Caco-2 (cell line): Measurements from ENCODE around the gene SNX1. TPM values are rescaled to one million over a fixed set of nuclear protein-coding genes. Genes with fewer than 3 reads are reported as not detected.

Experiments used
- BruUV-seq: library from RNA; stranded (reverse); fragments of 400-500 nt; replicated peaks from 2 replicates; lab custom pipeline; 2021; lab: Mats Ljungman, UMichigan
- CTCF ChIA-PET: fragments of 300-600 bp; sonication (Branson Sonifier 250); formaldehyde crosslinking; loops from one replicate; lab custom pipeline; 2022; ENCODE audit warnings: antibody characterized with exemption; lab: Charles Lee
- POLR2A ChIA-PET: fragments of 300-600 bp; sonication (Branson Sonifier 250); formaldehyde crosslinking; loops from one replicate; lab custom pipeline; 2022; ENCODE audit warnings: antibody characterized with exemption; lab: Charles Lee
- DNase-seq, 2 experiments: peaks; one replicate each; pipeline versions ENCODE4 v3.0.0 to v3.0.0-alpha.2; 2020 to 2022
- H3K27me3 ChIP-seq: replicated peaks from 2 replicates; pipeline ENCODE4 v1.6.0; 2011; ENCODE audit warnings: low read length; ENCODE audit not compliant: control insufficient read depth, insufficient read depth
- H3K36me3 ChIP-seq: 2 replicates; pipeline ENCODE4 v1.5.1; 2011; ENCODE audit warnings: low read length; ENCODE audit not compliant: control insufficient read depth, insufficient read depth
- H3K4me1 ChIP-seq: fragments of 250-450 bp; sonication (Bioruptor Pico); 2 replicates; pipeline ENCODE4 v1.5.1; 2020; ENCODE audit warnings: mild to moderate bottlenecking
- H3K4me3 ChIP-seq: 2 replicates; pipeline ENCODE4 v1.5.1; 2011; ENCODE audit warnings: low read depth, mild to moderate bottlenecking, control low read depth, low read length
- H3K9me3 ChIP-seq: fragments of 250-450 bp; sonication (Bioruptor Pico); 2 replicates; pipeline ENCODE4 v1.5.1; 2020; ENCODE audit warnings: mild to moderate bottlenecking, moderate library complexity
- H3K27ac Mint-ChIP-seq: one replicate; pipeline ENCODE4 v1.8.0; 2022; ENCODE audit warnings: mixed read lengths; ENCODE audit not compliant: unreplicated experiment
- H3K27me3 Mint-ChIP-seq: one replicate; pipeline ENCODE4 v1.8.0; 2022; ENCODE audit warnings: mixed read lengths; ENCODE audit not compliant: insufficient read depth, unreplicated experiment
- H3K36me3 Mint-ChIP-seq: one replicate; pipeline ENCODE4 v1.8.0; 2022; ENCODE audit warnings: mild to moderate bottlenecking, mixed read lengths; ENCODE audit not compliant: insufficient read depth, unreplicated experiment
- H3K4me1 Mint-ChIP-seq: one replicate; pipeline ENCODE4 v1.8.0; 2022; ENCODE audit warnings: low read depth, mixed read lengths; ENCODE audit not compliant: unreplicated experiment
- H3K4me3 Mint-ChIP-seq: one replicate; pipeline ENCODE4 v1.8.0; 2022; ENCODE audit warnings: mild to moderate bottlenecking, moderate library complexity, mixed read lengths; ENCODE audit not compliant: unreplicated experiment
- H3K9me3 Mint-ChIP-seq: one replicate; pipeline ENCODE4 v1.8.0; 2022; ENCODE audit warnings: mixed read lengths; ENCODE audit not compliant: unreplicated experiment
- CTCF ChIP-seq, 2 experiments: fragments of 200-600 bp in 1 of 2; IDR thresholded peaks; 1 replicate in 1 of 2; 2 replicates in 1 of 2; pipeline versions ENCODE4 v1.5.1 to v1.8.0; 2011 to 2022; ENCODE audit warnings: antibody characterized with exemption in 1 of 2, control low read depth in 1 of 2, inconsistent platforms in 1 of 2, low read depth in 1 of 2, low read length in 1 of 2, mild to moderate bottlenecking in 1 of 2, moderate library complexity in 1 of 2; ENCODE audit not compliant: insufficient read depth in 1 of 2, severe bottlenecking in 1 of 2, unreplicated experiment in 1 of 2
- intact Hi-C: fragments of 100-400 bp; cut with micrococcal nuclease; formaldehyde crosslinking; loops from one replicate; pipeline ENCODE4 v1.10.0; 2022; ENCODE audit not compliant: unreplicated experiment
- total RNA-seq: library from RNA; stranded (reverse); gene quantifications from 2 replicates; pipeline ENCODE4 v1.2.3, GENCODE V29; 2022

The SNX1 gene
- total RNA-seq, 1 experiment from 2014 or later, result 75.7 TPM

GRCh38 chr15:64146520-64146884 lies 50.7 kb downstream of the SNX1 start:
- H3K9me3 ChIP-seq, result no peaks in the 10 kb centered on the region
- no TSS peak for BruUV-seq
- H3K36me3 ChIP-seq, result no peaks in the 10 kb centered on the region
- no peaks in the 10 kb centered on the region for H3K4me1 Mint-ChIP-seq
- CTCF ChIA-PET, result no interaction called here
- H3K27me3 ChIP-seq, result no peaks in the 10 kb centered on the region
- peaks cover 5% of the 10 kb centered on the region; the same call in 1 of the 2 replicates for H3K4me1 ChIP-seq
- no peak overlapping the region for H3K4me3 Mint-ChIP-seq
- H3K36me3 Mint-ChIP-seq, result peaks cover 26% of the 10 kb centered on the region
- no peaks in the 10 kb centered on the region for H3K27me3 Mint-ChIP-seq
- POLR2A ChIA-PET, result no interaction called here
- TF ChIP-seq CTCF (IDR thresholded peaks at IDR 0.05; ENCODE audit: insufficient read depth in 1 of 2, low read depth in 1 of 2, low read length in 1 of 2, severe bottlenecking in 1 of 2, unreplicated experiment in 1 of 2), result no peak
- H3K4me3 ChIP-seq, result no peak overlapping the region
- H3K9me3 Mint-ChIP-seq, result no peaks in the 10 kb centered on the region
- H3K27ac Mint-ChIP-seq, result no peak overlapping the region
- no peak for DNase-seq
- intact Hi-C loops, result no loop called here

- no peak overlapping the region for H3K27ac Mint-ChIP-seq
Measured at GRCh38 chr15:64146885-64147681, 51.3 kb downstream of the SNX1 start.

DNA sequence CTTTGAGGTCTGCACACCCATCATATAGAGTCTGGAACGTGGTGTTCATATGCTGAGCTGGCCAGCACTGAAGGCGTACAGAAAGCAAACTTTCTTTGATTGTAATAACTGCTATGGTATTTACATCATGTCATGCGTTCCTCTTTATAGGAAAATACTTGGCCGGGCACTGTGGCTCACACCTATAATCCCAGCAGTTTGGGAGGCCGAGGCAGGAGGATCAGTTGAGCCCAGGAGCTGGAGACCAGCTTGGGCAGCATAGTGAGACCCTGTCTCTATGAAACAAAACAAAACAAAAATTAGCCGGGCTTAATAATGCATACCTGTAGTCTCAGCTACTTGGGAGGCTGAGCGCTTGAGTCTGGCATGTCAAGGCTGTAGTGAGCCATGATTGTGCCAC lies 52.4 kb downstream of the SNX1 start:
- no peaks in the 10 kb centered on the region for H3K36me3 ChIP-seq
- H3K36me3 Mint-ChIP-seq, result peaks cover 22% of the 10 kb centered on the region
- CTCF ChIA-PET, result interaction anchor here (0.7 kb wide), 1 partner anchor 15 kb away, joined by 3 read pairs; the partner anchor contains the start of gene PPIB
- H3K9me3 Mint-ChIP-seq, result no peaks in the 10 kb centered on the region
- H3K4me1 ChIP-seq, result peaks cover 5% of the 10 kb centered on the region; the same call in 1 of the 2 replicates
- H3K4me3 Mint-ChIP-seq, result no peak overlapping the region
- H3K27me3 ChIP-seq, result no peaks in the 10 kb centered on the region
- POLR2A ChIA-PET, result no interaction called here
- H3K9me3 ChIP-seq, result no peaks in the 10 kb centered on the region
- intact Hi-C loops, result no loop called here
- no peak overlapping the region for H3K4me3 ChIP-seq
- no peaks in the 10 kb centered on the region for H3K27me3 Mint-ChIP-seq
- DNase-seq, result no peak
- TF ChIP-seq CTCF (IDR thresholded peaks at IDR 0.05; ENCODE audit: insufficient read depth in 1 of 2, low read depth in 1 of 2, low read length in 1 of 2, severe bottlenecking in 1 of 2, unreplicated experiment in 1 of 2), result no peak
- peaks cover under 1% of the 10 kb centered on the region for H3K4me1 Mint-ChIP-seq
- no peak overlapping the region for H3K27ac Mint-ChIP-seq
- BruUV-seq, result no TSS peak

More at GRCh38 chr15:64146885-64147681, 51.3 kb downstream of the SNX1 start:
- peaks cover 24% of the 10 kb centered on the region for H3K36me3 Mint-ChIP-seq
- Histone ChIP-seq H3K4me3 (no peak overlapping the region), H3K4me1 (peaks cover 5% of the 10 kb centered on the region; the same call in 1 of the 2 replicates), H3K27me3 (no peaks in the 10 kb centered on the region), H3K9me3 (no peaks in the 10 kb centered on the region), H3K36me3 (no peaks in the 10 kb centered on the region)
- no peaks in the 10 kb centered on the region for H3K27me3 Mint-ChIP-seq
- ChIA-PET POLR2A (no interaction called here), CTCF (interaction anchor here (0.7 kb wide), 1 partner anchor 16 kb away, joined by 3 read pairs; the partner anchor contains the start of gene PPIB)
- H3K4me3 Mint-ChIP-seq, result no peak overlapping the region
- no peak for TF ChIP-seq CTCF (IDR thresholded peaks at IDR 0.05; ENCODE audit: insufficient read depth in 1 of 2, low read depth in 1 of 2, low read length in 1 of 2, severe bottlenecking in 1 of 2, unreplicated experiment in 1 of 2)
- no TSS peak for BruUV-seq
- no peak for DNase-seq
- no peaks in the 10 kb centered on the region for H3K9me3 Mint-ChIP-seq
- intact Hi-C loops, result no loop called here
- H3K4me1 Mint-ChIP-seq, result no peaks in the 10 kb centered on the region
